Subcutaneous adipose tissue (tissue), 4 donors: Measurements from ENCODE around the gene ANHX. TPM values are rescaled to one million over a fixed set of nuclear protein-coding genes. Genes with fewer than 3 reads are reported as not detected.

Source experiments
- CTCF ChIP-seq: fragments of 450-650 bp; IDR thresholded peaks from one replicate; pipeline ENCODE4 v1.5.1; 2016; ENCODE audit warnings: low read depth, mild to moderate bottlenecking, control low read depth, antibody characterized with exemption, moderate library complexity
- small RNA-seq: library from RNA; depleted of rRNA; stranded (forward); fragments of <200 nt; gene quantifications from one replicate; pipeline ENCODE3, GENCODE V24; 2016
- total RNA-seq, 4 donors: library from RNA; depleted of rRNA; stranded (reverse); fragments of >200 nt; gene quantifications; one replicate each; pipeline ENCODE4 v1.1.0, GENCODE V29; 2016

ANHX gene
- total RNA-seq, 4 donors from 2014 or later = not detected

- no peak for TF ChIP-seq CTCF
Observed at GRCh38 chr12:133172491-133172890, 63.2 kb downstream of the ANHX start.

Small RNA genes within 50 kb of the gene (small RNA-seq; reads per million reads assigned to genes)
- gene RF00019 = 0.49 reads per million
- not detected for gene RNU6-717P

Other genes starting within 250 kb of the ANHX start
- gene ZNF26, start 249.5 kb downstream of the ANHX start, total RNA-seq = 10 to 100 TPM in 3 of 4 donors, 1 to 10 TPM in 1; 3.9 to 19.0 (median 13.8) TPM
- gene ZNF84, start 198.4 kb downstream of the ANHX start, total RNA-seq = 10 to 100 TPM; 15.0 to 29.5 (median 23.1) TPM
- 10 to 100 TPM in 3 of 4 donors, 1 to 10 TPM in 1; 9.9 to 13.4 (median 11.4) TPM for gene ZNF140, start 155.0 kb downstream of the ANHX start, total RNA-seq
- 1 to 10 TPM; 2.2 to 3.4 (median 3.0) TPM for gene ZNF891, start 105.6 kb downstream of the ANHX start, total RNA-seq
- 1 to 10 TPM; 4.6 to 8.2 (median 6.6) TPM for gene ZNF10, start 105.2 kb downstream of the ANHX start, total RNA-seq
- gene ZNF268, start 54.4 kb downstream of the ANHX start, total RNA-seq = 10 to 100 TPM; 10.8 to 16.1 (median 14.5) TPM